Heart left ventricle (tissue), 13 donors: ENCODE data around the gene FKBP1A.

Experiments used
- CTCF ChIP-seq, 12 donors: fragments of 200-600 bp; sonication (generic) in 4 of 12; IDR thresholded peaks; one replicate each; pipeline versions ENCODE4 v1.5.0 to v1.8.0; 2018 to 2022; ENCODE audit warnings: antibody characterized with exemption in 12 of 12, mild to moderate bottlenecking in 5 of 12
- POLR2A ChIP-seq, 2 donors: fragments of 450-650 bp; IDR thresholded peaks; one replicate each; pipeline ENCODE4 v1.6.1; 2017; ENCODE audit warnings: antibody characterized with exemption in 2 of 2, mild to moderate bottlenecking in 2 of 2, moderate library complexity in 2 of 2
- donor health status: ischemic (EF 13 %, LVEDD 7.1; RV severe dilation, severe dysfunction).
- donor health status: DM: no; HTN: yes; CAD: no.
- donor health status: DM: no; HTN: no; CAD: no.
- donor health status: ischemic (EF 25% LVEDD 6.9; RV normal size, moderate dysfunction).
- donor health status: ischemic (EF 25% LVEDD 5.7; RV mildly dilated, moderate dysfunction).
- donor health status: ischemic (EF 35%, LVEDD 5.7; RV mildly dilated, moderate dysfunction).
- donor health status: nonischemic (EF 11% LVEDD 7.7; RV severe dilation, severe dysfunction).
- donor health status: DM: yes; HTN: yes; CAD: no.
- donor health status: PGD.
- donor health status: ischemic (EF 29% LVEDD 5.4; RV normal size, mild dysfunction).
- donor health status: nonischemic (EF 23%, LVEDD 6.1; RV moderate dilation, normal function).

DNA sequence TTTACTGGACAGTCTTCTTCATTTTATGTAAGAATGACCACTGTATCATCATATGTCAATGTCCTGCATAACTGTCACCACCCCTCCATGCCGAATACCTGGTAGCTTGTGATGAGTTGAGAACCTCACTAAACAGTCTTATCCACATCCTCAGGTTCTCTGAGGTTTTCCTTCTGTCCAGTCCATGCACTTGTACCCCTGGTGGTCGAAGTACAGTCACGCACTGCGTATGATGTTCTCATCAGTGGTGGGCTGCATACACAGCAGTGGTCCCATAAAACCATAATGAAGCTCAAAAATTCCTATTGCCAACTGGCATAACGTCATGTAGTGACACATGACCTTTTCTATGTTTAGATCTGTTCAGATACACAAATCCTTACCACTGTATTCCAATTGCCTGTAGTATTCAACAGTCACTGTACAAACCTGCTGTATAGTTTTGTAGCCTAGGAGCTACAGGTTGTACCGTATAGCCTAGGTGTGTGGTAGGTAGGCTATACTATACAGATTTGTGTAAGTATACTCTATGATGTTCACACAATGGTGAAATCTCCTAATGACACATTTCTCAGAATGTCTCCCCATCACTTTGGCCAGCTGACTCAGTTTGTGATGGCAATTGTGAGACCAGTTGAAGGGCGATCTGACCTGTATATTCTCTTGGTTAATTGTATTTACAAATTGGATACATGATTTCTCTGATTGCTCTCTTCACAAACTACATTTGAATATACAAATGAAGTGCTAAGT is 32.6 kb downstream of the FKBP1A start:
- TF ChIP-seq CTCF (IDR thresholded peaks at IDR 0.05) (no peak), POLR2A (IDR thresholded peaks at IDR 0.05) (no peak)
